HL-60 (cell line): ENCODE results near the gene ABCG2.

ENCODE experiments used
- DNase-seq, 2 experiments: peaks; one replicate each; pipeline ENCODE4 v3.0.0-alpha.2; 2010 to 2020; ENCODE audit warnings: low read depth in 1 of 2, low spot score in 1 of 2
- H3K27ac ChIP-seq: fragments of 250-450 bp; sonication (Bioruptor Pico); replicated peaks from 2 replicates; pipeline ENCODE4 v1.5.1; 2020; ENCODE audit warnings: mild to moderate bottlenecking, moderate library complexity
- H3K27me3 ChIP-seq: fragments of 250-450 bp; sonication (Bioruptor Pico); 2 replicates; pipeline ENCODE4 v1.5.1; 2021; ENCODE audit warnings: mild to moderate bottlenecking, moderate library complexity; ENCODE audit not compliant: insufficient read depth, poor library complexity, severe bottlenecking
- H3K4me3 ChIP-seq: replicated peaks from 2 replicates; pipeline ENCODE4 v1.5.1; 2011; ENCODE audit warnings: mild to moderate bottlenecking, control low read depth, low read length; ENCODE audit not compliant: insufficient read depth
- CTCF ChIP-seq: IDR thresholded peaks from one replicate; pipeline ENCODE4 v1.5.1; 2011; ENCODE audit warnings: low read length, control low read depth, inconsistent platforms; ENCODE audit not compliant: insufficient read depth
- GABPA ChIP-seq: IDR thresholded peaks from 2 replicates; pipeline ENCODE4 v1.6.1; 2012; ENCODE audit warnings: low read depth
- POLR2AphosphoS5 ChIP-seq: IDR thresholded peaks from 2 replicates; pipeline ENCODE4 v1.6.1; 2012; ENCODE audit warnings: low read depth
- REST ChIP-seq: IDR thresholded peaks from 2 replicates; pipeline ENCODE4 v1.6.1; 2012; ENCODE audit warnings: low read depth; ENCODE audit not compliant: insufficient replicate concordance
- SPI1 ChIP-seq: IDR thresholded peaks from 2 replicates; pipeline ENCODE4 v1.6.1; 2012; ENCODE audit warnings: low read depth, mild to moderate bottlenecking, borderline replicate concordance

ABCG2 gene

GRCh38 chr4:88064410-88064809 lies 94.0 kb downstream of the ABCG2 start:
- DNase-seq = no peak
- Histone ChIP-seq H3K27me3 (no peaks in the 10 kb centered on the region), H3K27ac (no peak overlapping the region), H3K4me3 (no peak overlapping the region)
- no peak for TF ChIP-seq CTCF
- no peak for TF ChIP-seq GABPA
- TF ChIP-seq REST = no peak
- TF ChIP-seq POLR2AphosphoS5 = no peak
- no peak for TF ChIP-seq SPI1

- no peak for DNase-seq
- Histone ChIP-seq H3K4me3 (no peak overlapping the region), H3K27me3 (no peaks in the 10 kb centered on the region), H3K27ac (no peak overlapping the region)
- TF ChIP-seq GABPA (no peak), CTCF (no peak), SPI1 (no peak), POLR2AphosphoS5 (no peak), REST (no peak)
Observed at GRCh38 chr4:88063634-88064296, 94.7 kb downstream of the ABCG2 start.

GRCh38 chr4:88062843-88063242 lies 95.6 kb downstream of the ABCG2 start:
- H3K27me3 ChIP-seq = no peaks in the 10 kb centered on the region
- TF ChIP-seq REST (no peak), GABPA (no peak), SPI1 (no peak), CTCF (no peak), POLR2AphosphoS5 (no peak)
- H3K4me3 ChIP-seq = no peak overlapping the region
- no peak for DNase-seq
- no peak overlapping the region for H3K27ac ChIP-seq
